Smooth muscle cell (in vitro differentiated cells): ENCODE results near the gene ARHGAP6. TPM values are rescaled to one million over a fixed set of nuclear protein-coding genes. Genes with fewer than 3 reads are reported as not detected.

Experiments
- DNase-seq: peaks from one replicate; lab custom pipeline; 2025; ENCODE audit not compliant: unreplicated experiment; lab: John Stamatoyannopoulos, UW
- H2AFZ ChIP-seq: fragments of 200-600 bp; sonication (generic); 2 replicates; pipeline ENCODE4 v1.6.0; 2016; ENCODE audit warnings: antibody characterized with exemption, low read depth, mild to moderate bottlenecking
- H3F3A ChIP-seq: fragments of 200-600 bp; sonication (generic); 2 replicates; pipeline ENCODE4 v1.6.0; 2017; ENCODE audit warnings: antibody characterized with exemption, low read depth
- H3K27ac ChIP-seq: fragments of 200-600 bp; sonication (generic); 2 replicates; pipeline ENCODE4 v1.5.1; 2016; ENCODE audit warnings: low read depth, mild to moderate bottlenecking
- H3K27me3 ChIP-seq: fragments of 200-600 bp; sonication (generic); 2 replicates; pipeline ENCODE4 v1.6.1; 2016; ENCODE audit warnings: low read depth, mild to moderate bottlenecking
- H3K36me3 ChIP-seq: fragments of 200-600 bp; sonication (generic); 2 replicates; pipeline ENCODE4 v1.5.1; 2016; ENCODE audit warnings: low read depth
- H3K4me1 ChIP-seq: fragments of 200-600 bp; sonication (generic); 2 replicates; pipeline ENCODE4 v1.5.1; 2016; ENCODE audit warnings: low read depth
- H3K4me2 ChIP-seq: fragments of 200-600 bp; sonication (generic); 2 replicates; pipeline ENCODE4 v1.6.0; 2016; ENCODE audit warnings: mild to moderate bottlenecking
- H3K4me3 ChIP-seq: fragments of 200-600 bp; sonication (generic); 2 replicates; pipeline ENCODE4 v1.5.1; 2016; ENCODE audit warnings: mild to moderate bottlenecking
- H3K79me2 ChIP-seq: fragments of 200-600 bp; sonication (generic); 2 replicates; pipeline ENCODE4 v1.6.0; 2016; ENCODE audit warnings: low read depth, mild to moderate bottlenecking
- H3K9ac ChIP-seq: fragments of 200-600 bp; sonication (generic); 2 replicates; pipeline ENCODE4 v1.6.0; 2016; ENCODE audit warnings: low read depth
- H3K9me3 ChIP-seq: fragments of 200-600 bp; sonication (generic); replicated peaks from 2 replicates; pipeline ENCODE4 v1.5.1; 2016; ENCODE audit warnings: low read depth
- H4K20me1 ChIP-seq: fragments of 200-600 bp; sonication (generic); 2 replicates; pipeline ENCODE4 v1.6.0; 2016; ENCODE audit warnings: low read depth
- CTCF ChIP-seq: fragments of 200-600 bp; sonication (generic); IDR thresholded peaks from 2 replicates; pipeline ENCODE4 v1.5.1; 2017; ENCODE audit warnings: borderline replicate concordance, mild to moderate bottlenecking, antibody characterized with exemption; ENCODE audit not compliant: insufficient read depth, poor library complexity, severe bottlenecking
- WGBS: methylation state at CpG from one replicate; pipeline ENCODE4 v1.1.7; 2016; ENCODE audit warnings: low lambda C conversion rate; 5-methylcytosine and 5-hydroxymethylcytosine counted together
- polyA plus RNA-seq: library from polyadenylated mRNA; unstranded; fragments of >200 nt; fragmentation: Nextera tagmentation; extraction: Ambion mirVana; gene quantifications from 2 replicates; pipeline ENCODE4 v1.2.1, GENCODE V29; 2016
- total RNA-seq: library from RNA; depleted of rRNA; stranded (reverse); fragments of >200 nt; gene quantifications from 2 replicates; pipeline ENCODE4 v1.2.3, GENCODE V29; 2014

The ARHGAP6 gene
- total and polyA plus RNA-seq, 2 experiments from 2014 or later: 0.55 to 0.90 TPM

- no peak overlapping the region for H3K9ac ChIP-seq
- WGBS: 49% methylated on average over 2 of the region's 2 CpGs
- no peak overlapping the region for H3K4me2 ChIP-seq
- no peak overlapping the region for H3K4me3 ChIP-seq
- H3K36me3 ChIP-seq: no peaks in the 10 kb centered on the region
- no peaks in the 10 kb centered on the region for H3K27me3 ChIP-seq
- DNase-seq: no peak
- no peaks in the 10 kb centered on the region for H3K9me3 ChIP-seq
- no peak overlapping the region for H2AFZ ChIP-seq
- no peaks in the 10 kb centered on the region for H3K4me1 ChIP-seq
- no peaks in the 10 kb centered on the region for H4K20me1 ChIP-seq
- TF ChIP-seq CTCF: no peak
- H3K79me2 ChIP-seq: no peaks in the 10 kb centered on the region
- no peaks in the 10 kb centered on the region for H3F3A ChIP-seq
- no peak overlapping the region for H3K27ac ChIP-seq
Measured at GRCh38 chrX:11135564-11136185, 530.0 kb downstream of the ARHGAP6 start.

DNA sequence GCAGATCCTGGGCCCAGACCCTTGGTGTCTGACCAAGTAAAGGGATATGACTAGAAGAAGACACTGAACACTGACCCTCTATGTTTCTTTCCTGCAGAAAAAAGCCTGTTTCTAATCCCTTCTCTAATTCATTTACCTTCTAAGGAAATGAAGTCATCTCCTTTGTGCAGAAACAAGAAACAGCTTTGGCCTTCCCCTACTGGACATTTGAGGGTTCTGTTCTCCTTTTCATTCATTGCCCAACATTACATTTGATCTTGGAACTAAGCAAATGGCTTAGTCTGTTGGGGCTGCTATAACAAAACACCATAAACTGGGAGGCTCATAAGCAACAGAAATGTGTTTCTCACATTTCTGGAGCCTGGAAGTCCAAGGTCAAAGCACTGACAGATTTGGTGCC is 534.6 kb downstream of the ARHGAP6 start:
- Histone ChIP-seq H3K9ac (no peak overlapping the region), H3K9me3 (no peaks in the 10 kb centered on the region), H2AFZ (no peak overlapping the region), H3K4me1 (no peaks in the 10 kb centered on the region), H4K20me1 (no peaks in the 10 kb centered on the region), H3K27ac (no peak overlapping the region), H3K4me3 (no peak overlapping the region), H3K36me3 (no peaks in the 10 kb centered on the region), H3F3A (no peaks in the 10 kb centered on the region), H3K27me3 (no peaks in the 10 kb centered on the region), H3K79me2 (no peaks in the 10 kb centered on the region), H3K4me2 (no peak overlapping the region)
- DNase-seq: no peak
- TF ChIP-seq CTCF: no peak

- no peaks in the 10 kb centered on the region for H3K79me2 ChIP-seq
- H3F3A ChIP-seq: no peaks in the 10 kb centered on the region
- DNase-seq: no peak
- H4K20me1 ChIP-seq: no peaks in the 10 kb centered on the region
- H3K9me3 ChIP-seq: no peaks in the 10 kb centered on the region
- no peaks in the 10 kb centered on the region for H3K36me3 ChIP-seq
- TF ChIP-seq CTCF: no peak
- no peak overlapping the region for H3K4me2 ChIP-seq
- H2AFZ ChIP-seq: no peak overlapping the region
- H3K9ac ChIP-seq: no peak overlapping the region
- H3K27ac ChIP-seq: no peak overlapping the region
- no peaks in the 10 kb centered on the region for H3K4me1 ChIP-seq
- H3K4me3 ChIP-seq: no peak overlapping the region
- H3K27me3 ChIP-seq: no peaks in the 10 kb centered on the region
- WGBS: 75% methylated on average over 3 of the region's 3 CpGs
Measured at GRCh38 chrX:11130136-11130535, 535.6 kb downstream of the ARHGAP6 start.

DNA sequence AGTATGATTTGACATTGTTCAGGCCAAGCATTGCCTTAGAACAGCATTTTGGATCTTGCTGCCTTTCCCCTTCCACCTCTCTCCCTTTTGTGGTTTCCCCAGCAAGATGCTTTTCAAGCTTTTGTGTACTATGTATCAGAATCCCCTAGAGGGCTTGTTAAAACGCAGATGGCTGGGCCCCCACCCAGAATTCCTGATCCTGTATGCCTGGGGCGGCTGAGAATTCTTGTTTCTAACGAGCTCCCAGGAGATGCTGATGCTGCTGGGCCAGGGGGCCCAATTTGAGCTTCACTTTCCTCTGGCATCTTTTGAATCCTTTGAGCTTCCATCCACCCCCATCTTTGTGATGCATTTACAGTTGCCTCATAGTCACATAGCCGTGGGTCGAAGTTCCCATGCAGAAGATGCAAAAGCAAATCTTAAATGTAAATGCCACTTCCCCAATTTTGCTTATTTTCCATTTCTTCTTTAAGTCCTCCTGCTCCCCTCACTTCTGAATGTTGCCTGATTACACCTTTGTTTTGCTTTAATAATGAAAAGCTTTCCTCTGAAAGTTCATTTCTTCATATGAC is 536.1 kb downstream of the ARHGAP6 start:
- no peaks in the 10 kb centered on the region for H3F3A ChIP-seq
- H3K79me2 ChIP-seq: no peaks in the 10 kb centered on the region
- H3K36me3 ChIP-seq: no peaks in the 10 kb centered on the region
- no peaks in the 10 kb centered on the region for H3K4me1 ChIP-seq
- H3K9ac ChIP-seq: no peak overlapping the region
- H3K9me3 ChIP-seq: no peaks in the 10 kb centered on the region
- no peak overlapping the region for H3K27ac ChIP-seq
- H3K27me3 ChIP-seq: no peaks in the 10 kb centered on the region
- no peak overlapping the region for H3K4me3 ChIP-seq
- H2AFZ ChIP-seq: no peak overlapping the region
- no peak for DNase-seq
- TF ChIP-seq CTCF: no peak
- WGBS: 58% methylated on average over 5 of the region's 5 CpGs
- H3K4me2 ChIP-seq: no peak overlapping the region
- no peaks in the 10 kb centered on the region for H4K20me1 ChIP-seq
